ENCODE results near the gene LDB1.

LDB1 gene

DNA sequence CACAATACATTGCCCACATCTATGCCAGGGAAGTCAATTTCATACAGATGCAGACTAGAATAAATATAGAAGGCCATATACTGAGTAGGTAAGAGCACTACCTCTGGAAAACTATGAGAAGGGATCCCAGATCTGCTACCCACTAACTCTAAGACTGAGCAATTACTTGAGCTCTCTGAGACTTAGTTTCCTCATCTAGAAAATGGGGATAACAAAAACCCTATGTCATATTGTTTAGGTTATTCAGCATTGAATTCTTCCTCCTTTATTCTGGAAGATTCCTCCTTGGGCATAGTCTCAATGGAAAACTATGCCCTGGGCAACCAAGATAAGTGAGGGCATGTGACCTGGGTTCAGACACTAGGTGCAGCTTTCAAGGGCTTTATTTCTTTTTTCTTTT lies 60.2 kb downstream of the LDB1 start:
- no peak for DNase-seq
